B cell (primary cell): ENCODE data around the gene CCR3. TPM values are rescaled to one million over a fixed set of nuclear protein-coding genes. Genes with fewer than 3 reads are reported as not detected.

Experiments used
- ATAC-seq: fragments of 200-7000 bp; cut with Tn5 transposase; one replicate; pipeline ENCODE4 v1.10.0; 2021; ENCODE audit warnings: low read depth, mild to moderate bottlenecking, moderate number of reproducible peaks, moderate library complexity
- CTCF ChIA-PET: fragments of 350-600 bp; sonication (Branson Sonifier 250); formaldehyde crosslinking; loops from one replicate; lab custom pipeline; 2021; ENCODE audit warnings: antibody characterized with exemption, inconsistent platforms; lab: Charles Lee
- POLR2A ChIA-PET: fragments of 350-600 bp; sonication (Branson Sonifier 250); formaldehyde crosslinking; loops from one replicate; lab custom pipeline; 2021; ENCODE audit warnings: antibody characterized with exemption; lab: Charles Lee
- DNase-seq: peaks from one replicate; pipeline ENCODE4 v3.0.0; 2013
- H2AFZ ChIP-seq: 2 replicates; pipeline ENCODE4 v1.6.1; 2012; ENCODE audit warnings: mild to moderate bottlenecking, low read depth, low read length; ENCODE audit not compliant: insufficient read depth, poor library complexity, severe bottlenecking
- H3K27ac ChIP-seq, 2 donors: 1 replicate in 1 of 2; 2 replicates in 1 of 2; pipeline ENCODE4 v1.5.1; 2012 to 2013; ENCODE audit warnings: low read length in 2 of 2, mild to moderate bottlenecking in 2 of 2, moderate library complexity in 1 of 2
- H3K27me3 ChIP-seq, 4 experiments: fragments of 200-600 bp in 1 of 4; sonication (generic) in 1 of 4; replicated peaks in 1 of 4; 1 replicate in 2 of 4; 2 replicates in 2 of 4; pipeline versions ENCODE4 v1.6.1 to v1.7.0; 2013 to 2016; ENCODE audit warnings: low read length in 3 of 4, mild to moderate bottlenecking in 2 of 4, mixed read lengths in 1 of 4, moderate library complexity in 1 of 4; ENCODE audit not compliant: insufficient read depth in 4 of 4, control insufficient read depth in 3 of 4; ENCODE audit errors: control extremely low read depth in 1 of 4
- H3K36me3 ChIP-seq, 2 experiments: replicated peaks in 1 of 2; 1 replicate in 1 of 2; 2 replicates in 1 of 2; pipeline versions ENCODE4 v1.6.1 to v1.7.1; 2013; ENCODE audit warnings: low read length in 1 of 2; ENCODE audit not compliant: insufficient read depth in 2 of 2, control insufficient read depth in 1 of 2; ENCODE audit errors: control extremely low read depth in 1 of 2, extremely low read depth in 1 of 2
- H3K4me1 ChIP-seq, 2 donors: fragments of 200-600 bp in 1 of 2; sonication (generic) in 1 of 2; 1 replicate in 1 of 2; 2 replicates in 1 of 2; pipeline versions ENCODE4 v1.5.1 to v1.6.1; 2013 to 2017; ENCODE audit warnings: low read length in 2 of 2; ENCODE audit not compliant: control insufficient read depth in 2 of 2, insufficient read depth in 2 of 2
- H3K4me2 ChIP-seq: replicated peaks from 2 replicates; pipeline ENCODE3; 2012; ENCODE audit warnings: mild to moderate bottlenecking, low read depth, low read length; ENCODE audit not compliant: poor library complexity, severe bottlenecking
- H3K4me3 ChIP-seq, 5 experiments: fragments of 200-600 bp in 1 of 5; sonication (generic) in 1 of 5; 1 replicate in 3 of 5; 2 replicates in 2 of 5; pipeline versions ENCODE4 v1.5.1 to v1.7.0; 2011 to 2016; ENCODE audit warnings: low read length in 4 of 5, mild to moderate bottlenecking in 4 of 5, low read depth in 2 of 5, control low read depth in 1 of 5, moderate library complexity in 1 of 5; ENCODE audit not compliant: insufficient read depth in 1 of 5; ENCODE audit errors: control extremely low read depth in 1 of 5, extremely low read depth in 1 of 5
- H3K79me2 ChIP-seq: fragments of 200-600 bp; sonication (generic); one replicate; pipeline ENCODE4 v1.6.0; 2016; ENCODE audit warnings: low read length; ENCODE audit not compliant: control insufficient read depth, insufficient read depth
- H3K9ac ChIP-seq: fragments of 200-600 bp; sonication (generic); 2 replicates; pipeline ENCODE4 v1.6.1; 2017; ENCODE audit warnings: mild to moderate bottlenecking, low read length, moderate library complexity
- H3K9me3 ChIP-seq, 3 donors: one replicate each; pipeline versions ENCODE4 v1.6.1 to v1.7.1; 2013; ENCODE audit warnings: low read length in 2 of 3; ENCODE audit not compliant: control insufficient read depth in 2 of 3, insufficient read depth in 1 of 3; ENCODE audit errors: control extremely low read depth in 1 of 3
- H4K20me1 ChIP-seq: 2 replicates; pipeline ENCODE4 v1.6.0; 2012; ENCODE audit warnings: mild to moderate bottlenecking, low read length; ENCODE audit not compliant: insufficient read depth, control insufficient read depth, poor library complexity, severe bottlenecking
- H3K27ac Mint-ChIP-seq: one replicate; pipeline ENCODE4 v1.8.0; 2021; ENCODE audit warnings: mixed read lengths
- H3K27me3 Mint-ChIP-seq: one replicate; pipeline ENCODE4 v1.8.0; 2021; ENCODE audit warnings: mixed read lengths
- H3K4me1 Mint-ChIP-seq: one replicate; pipeline ENCODE4 v1.8.0; 2021; ENCODE audit warnings: mixed read lengths
- H3K4me3 Mint-ChIP-seq: one replicate; pipeline ENCODE4 v1.8.0; 2021; ENCODE audit warnings: mixed read lengths
- H3K9me3 Mint-ChIP-seq: one replicate; pipeline ENCODE4 v1.8.0; 2022; ENCODE audit warnings: mixed read lengths; ENCODE audit not compliant: insufficient read depth
- CTCF ChIP-seq: fragments of 200-600 bp; IDR thresholded peaks from one replicate; pipeline ENCODE4 v1.8.0; 2022; ENCODE audit warnings: antibody characterized with exemption, mild to moderate bottlenecking
- EZH2 ChIP-seq: IDR thresholded peaks from 2 replicates; pipeline ENCODE4 v1.6.1; 2012; ENCODE audit warnings: borderline replicate concordance, low read depth, mild to moderate bottlenecking, moderate library complexity, low read length; ENCODE audit not compliant: insufficient read depth, poor library complexity, severe bottlenecking
- WGBS: methylation state at CpG from one replicate; pipeline ENCODE4 v1.1.5; 2013; ENCODE audit warnings: missing lambda C conversion rate; ENCODE audit not compliant: insufficient coverage; 5-methylcytosine and 5-hydroxymethylcytosine counted together
- intact Hi-C: fragments of 100-400 bp; cut with micrococcal nuclease; formaldehyde crosslinking; loops from one replicate; pipeline ENCODE4 v1.10.0; 2022
- polyA plus RNA-seq: library from polyadenylated mRNA; depleted of rRNA; stranded (reverse); fragments of >200 nt; gene quantifications from 2 replicates; pipeline ENCODE4 v1.2.3, GENCODE V29; 2012
- total RNA-seq, 2 donors: library from RNA; stranded (reverse); fragments of 120-200 nt in 1 of 2; gene quantifications; 1 replicate in 1 of 2; 2 replicates in 1 of 2; pipeline versions ENCODE4 v1.2.3 to v1.2.4, GENCODE V29; 2013 to 2022

The CCR3 gene
- total and polyA plus RNA-seq, 2 donors (not counting 1 experiment from before 2014, with no cell fraction given), result 0.19 TPM; not detected in 1

DNA sequence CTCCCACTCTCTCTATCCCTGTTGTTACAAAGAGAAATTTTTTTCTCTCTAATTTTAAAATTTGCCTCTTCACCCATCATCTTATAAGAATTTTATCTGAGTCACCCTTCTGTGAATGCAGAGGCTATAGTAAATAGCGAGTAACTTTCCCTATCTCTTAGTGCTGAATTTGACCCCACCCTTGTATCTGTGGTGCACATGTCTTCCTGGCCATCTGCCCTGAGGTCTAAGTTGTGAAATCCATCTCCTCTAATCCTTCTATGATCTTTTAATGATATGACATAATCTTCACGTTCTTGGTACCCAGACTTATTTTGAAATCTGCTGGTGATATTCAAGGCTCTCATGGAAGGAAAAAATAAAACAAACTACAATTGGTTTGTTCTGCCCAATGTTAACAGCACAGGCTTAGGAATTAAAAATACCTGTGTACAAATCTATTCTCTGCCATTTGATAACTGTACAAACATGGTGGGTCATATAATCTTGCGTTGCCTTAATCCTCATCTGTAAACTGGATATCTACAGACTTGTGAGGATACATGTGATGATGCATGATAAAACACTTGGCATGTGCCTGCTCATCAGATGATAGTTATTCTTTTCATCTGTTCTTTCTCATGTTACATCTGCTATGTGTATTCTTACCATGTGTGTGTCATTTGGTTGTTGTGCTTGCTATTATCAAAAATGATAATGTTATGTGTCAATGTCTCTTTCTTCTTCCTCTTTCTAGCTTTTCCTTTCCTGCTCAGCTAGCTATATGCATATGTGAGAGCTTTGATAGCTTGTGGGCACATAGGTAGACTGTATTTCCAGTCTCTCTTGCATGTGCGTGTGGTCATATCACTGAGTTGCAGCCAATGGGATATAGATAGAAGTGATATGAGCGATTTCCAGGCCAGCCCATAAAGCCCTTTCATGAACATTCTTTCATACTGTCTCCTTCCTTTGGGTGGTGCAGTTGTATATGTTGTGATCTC, 13.7 kb upstream of the CCR3 start:
- no peaks in the 10 kb centered on the region for H3K27me3 ChIP-seq
- intact Hi-C loops, result no loop called here
- no peak overlapping the region for H3K4me2 ChIP-seq
- no peak overlapping the region for H3K27ac ChIP-seq
- peaks cover 17 to 19% of the 10 kb centered on the region in 2 donors for H3K4me1 ChIP-seq
- no peak overlapping the region for H3K4me3 ChIP-seq
- H3K4me3 Mint-ChIP-seq, result no peak overlapping the region
- H3K27ac Mint-ChIP-seq, result no peak overlapping the region
- no CpG with 5 or more reads among the region's 5 CpGs for WGBS
- no peak for TF ChIP-seq CTCF
- TF ChIP-seq EZH2, result no peak
- H3K27me3 Mint-ChIP-seq, result no peaks in the 10 kb centered on the region
- POLR2A ChIA-PET, result no interaction called here
- CTCF ChIA-PET, result no interaction called here
- no peak for DNase-seq
- no peaks in the 10 kb centered on the region for H3K9me3 ChIP-seq
- H3K79me2 ChIP-seq, result no peaks in the 10 kb centered on the region
- no peak overlapping the region for H3K9ac ChIP-seq
- H4K20me1 ChIP-seq, result no peaks in the 10 kb centered on the region
- peaks cover 3% of the 10 kb centered on the region for H3K9me3 Mint-ChIP-seq
- no peaks in the 10 kb centered on the region for H3K36me3 ChIP-seq
- peaks cover 30% of the 10 kb centered on the region for H3K4me1 Mint-ChIP-seq
- no peak for ATAC-seq
- no peak overlapping the region for H2AFZ ChIP-seq

GRCh38 chr3:46231323-46231722, 10.9 kb upstream of the CCR3 start:
- ChIA-PET POLR2A (no interaction called here), CTCF (interaction anchor here (0.7 kb wide), 1 partner anchor 24 kb away, joined by 3 read pairs; no protein-coding TSS in a partner anchor)
- Mint-ChIP-seq H3K9me3 (peaks cover 3% of the 10 kb centered on the region), H3K27me3 (no peaks in the 10 kb centered on the region), H3K4me1 (peaks cover 23% of the 10 kb centered on the region), H3K4me3 (no peak overlapping the region), H3K27ac (no peak overlapping the region)
- H3K27ac ChIP-seq, result no peak overlapping the region
- peaks cover 0 to 2% (median 0%) of the 10 kb centered on the region in 4 experiments for H3K27me3 ChIP-seq
- no peaks in the 10 kb centered on the region for H3K36me3 ChIP-seq
- no peaks in the 10 kb centered on the region for H3K9me3 ChIP-seq
- TF ChIP-seq CTCF (no peak), EZH2 (no peak)
- no peaks in the 10 kb centered on the region for H4K20me1 ChIP-seq
- peaks cover 5 to 12% of the 10 kb centered on the region in 2 donors for H3K4me1 ChIP-seq
- no peaks in the 10 kb centered on the region for H3K79me2 ChIP-seq
- no peak overlapping the region for H3K9ac ChIP-seq
- H3K4me2 ChIP-seq, result no peak overlapping the region
- WGBS, result no CpG with 5 or more reads among the region's 5 CpGs
- intact Hi-C loops, result no loop called here
- DNase-seq, result no peak
- no peak for ATAC-seq
- no peak overlapping the region for H2AFZ ChIP-seq
- H3K4me3 ChIP-seq, result no peak overlapping the region
